HepG2 (cell line): ENCODE measurements around the gene NUSAP1. TPM values are rescaled to one million over a fixed set of nuclear protein-coding genes. Genes with fewer than 3 reads are reported as not detected.

Source experiments
- ATAC-seq: fragments of 200-7000 bp; cut with Tn5 transposase; 3 replicates; pipeline ENCODE4 v1.9.1; 2020; ENCODE audit warnings: mild to moderate bottlenecking, moderate library complexity
- BruUV-seq: library from RNA; stranded (reverse); fragments of 400-500 nt; replicated peaks from 2 replicates; lab custom pipeline; 2021; lab: Mats Ljungman, UMichigan
- CTCF ChIA-PET: fragments of 300-600 bp; formaldehyde crosslinking; extraction: SDS; loops from one replicate; lab custom pipeline; 2021; ENCODE audit warnings: low total read pairs, inconsistent platforms, low intra/inter-chr PET ratio; lab: Yijun Ruan, JAX
- POLR2A ChIA-PET: fragments of 350-600 bp; sonication (Branson Sonifier 250); formaldehyde crosslinking; loops from one replicate; lab custom pipeline; 2020; ENCODE audit warnings: antibody characterized with exemption, inconsistent platforms; lab: Yijun Ruan, JAX
- DNase-seq: peaks from one replicate; pipeline ENCODE4 v3.0.0-alpha.2; 2015; ENCODE audit warnings: low spot score
- FAIRE-seq: peaks from 3 replicates; lab custom pipeline; 2011; peaks lifted over from hg19 to GRCh38; lab: Jason Lieb, UNC
- H2AFZ ChIP-seq: one replicate; pipeline ENCODE4 v1.6.1; 2011; ENCODE audit warnings: low read length, inconsistent platforms
- H3K27ac ChIP-seq: fragments of 300-600 bp; 3 replicates; pipeline ENCODE4 v1.8.0; 2011; ENCODE audit warnings: mixed run types, mild to moderate bottlenecking, mixed read lengths, low read length, inconsistent platforms; ENCODE audit not compliant: insufficient read depth; ENCODE audit errors: extremely low read length
- H3K27me3 ChIP-seq, 2 experiments: fragments of 200-600 bp in 1 of 2; 2 replicates in 1 of 2; 3 replicates in 1 of 2; pipeline versions ENCODE4 v1.6.0 to v1.8.0; 2011; ENCODE audit warnings: low read length in 2 of 2, mild to moderate bottlenecking in 2 of 2, moderate library complexity in 2 of 2, inconsistent platforms in 1 of 2; ENCODE audit not compliant: insufficient read depth in 2 of 2, control insufficient read depth in 1 of 2
- H3K36me3 ChIP-seq, 2 experiments: fragments of 200-600 bp in 1 of 2; replicated peaks in 1 of 2; 2 replicates in 1 of 2; 3 replicates in 1 of 2; pipeline versions ENCODE4 v1.5.1 to v1.8.0; 2011; ENCODE audit warnings: low read length in 2 of 2, inconsistent platforms in 1 of 2; ENCODE audit not compliant: insufficient read depth in 2 of 2, control insufficient read depth in 1 of 2
- H3K4me1 ChIP-seq: 2 replicates; pipeline ENCODE4 v1.5.1; 2012; ENCODE audit warnings: low read length, inconsistent platforms; ENCODE audit not compliant: insufficient read depth
- H3K4me2 ChIP-seq: 2 replicates; pipeline ENCODE4 v1.6.0; 2011; ENCODE audit warnings: low read depth, low read length, inconsistent platforms
- H3K4me3 ChIP-seq, 3 experiments: fragments of 200-600 bp in 1 of 3; sonication (generic), shearing (Covaris generic) in 1 of 3; replicated peaks in 1 of 3; 2 replicates each; pipeline ENCODE4 v1.5.1; 2011 to 2016; ENCODE audit warnings: low read length in 3 of 3, inconsistent platforms in 2 of 3, low read depth in 2 of 3, mild to moderate bottlenecking in 2 of 3, control low read depth in 1 of 3, mixed read lengths in 1 of 3; ENCODE audit not compliant: insufficient read depth in 1 of 3
- H3K79me2 ChIP-seq: one replicate; pipeline ENCODE4 v1.6.1; 2011; ENCODE audit warnings: low read length, inconsistent platforms; ENCODE audit not compliant: insufficient read depth
- H3K9ac ChIP-seq: 2 replicates; pipeline ENCODE4 v1.6.0; 2011; ENCODE audit warnings: mild to moderate bottlenecking, low read depth, low read length, inconsistent platforms; ENCODE audit not compliant: insufficient read depth
- H3K9me3 ChIP-seq: 2 replicates; pipeline ENCODE4 v1.5.1; 2012; ENCODE audit warnings: mild to moderate bottlenecking, low read length
- H4K20me1 ChIP-seq: 2 replicates; pipeline ENCODE4 v1.6.0; 2011; ENCODE audit warnings: inconsistent platforms, mild to moderate bottlenecking, low read length, moderate library complexity; ENCODE audit not compliant: insufficient read depth
- ARHGAP35 ChIP-seq: sonication (generic); formaldehyde crosslinking; IDR thresholded peaks from 2 replicates; pipeline ENCODE4 v1.9.0; 2022; ENCODE audit warnings: mild to moderate bottlenecking, inconsistent platforms, moderate library complexity, missing genetic modification reagents, borderline replicate concordance
- CC2D1A ChIP-seq: sonication (generic); formaldehyde crosslinking; IDR thresholded peaks from 2 replicates; pipeline ENCODE4 v1.8.1; 2023; ENCODE audit warnings: mild to moderate bottlenecking, missing genetic modification reagents
- DNMT3B ChIP-seq: conservative IDR thresholded peaks from 2 replicates; pipeline ENCODE4 v1.6.1; 2016; ENCODE audit warnings: missing biosample characterization, control low read depth
- EZH2 ChIP-seq: conservative IDR thresholded peaks from 2 replicates; pipeline ENCODE4 v1.6.1; 2012; ENCODE audit warnings: mild to moderate bottlenecking, low read depth, low read length, moderate library complexity
- KDM6A ChIP-seq: IDR thresholded peaks from 2 replicates; pipeline ENCODE4 v1.6.1; 2016; ENCODE audit warnings: low read depth
- KLF6 ChIP-seq: IDR thresholded peaks from 2 replicates; pipeline ENCODE4 v1.8.0; 2016; ENCODE audit warnings: missing biosample characterization, missing genetic modification reagents
- KLF9 ChIP-seq: IDR thresholded peaks from 2 replicates; pipeline ENCODE4 v1.6.1; 2016; ENCODE audit warnings: low read depth
- MAF1 ChIP-seq: sonication (generic); formaldehyde crosslinking; IDR thresholded peaks from 2 replicates; pipeline ENCODE4 v1.5.0; 2020; ENCODE audit warnings: missing genetic modification reagents, borderline replicate concordance
- MED1 ChIP-seq: sonication (generic); formaldehyde crosslinking; IDR thresholded peaks from 2 replicates; pipeline ENCODE4 v1.4.0; 2020; ENCODE audit warnings: missing genetic modification reagents
- NFKBIZ ChIP-seq: IDR thresholded peaks from 2 replicates; pipeline ENCODE4 v1.6.1; 2018; ENCODE audit warnings: missing genetic modification reagents, missing compliant biosample characterization
- SALL1 ChIP-seq: sonication (generic); formaldehyde crosslinking; IDR thresholded peaks from 2 replicates; pipeline ENCODE4 v1.8.0; 2022; ENCODE audit warnings: mild to moderate bottlenecking, missing genetic modification reagents
- ZNF44 ChIP-seq: sonication (generic); formaldehyde crosslinking; IDR thresholded peaks from 2 replicates; pipeline ENCODE4 v1.5.1; 2020; ENCODE audit warnings: mild to moderate bottlenecking, missing genetic modification reagents
- ZNF703 ChIP-seq: sonication (generic); formaldehyde crosslinking; IDR thresholded peaks from 2 replicates; pipeline ENCODE4 v1.5.1; 2020; ENCODE audit warnings: missing genetic modification reagents, mild to moderate bottlenecking, moderate library complexity, borderline replicate concordance
- ZNF709 ChIP-seq: sonication (generic); formaldehyde crosslinking; IDR thresholded peaks from 2 replicates; pipeline ENCODE4 v1.5.0; 2020; ENCODE audit warnings: mild to moderate bottlenecking, missing genetic modification reagents
- ZNF782 ChIP-seq: sonication (generic); formaldehyde crosslinking; IDR thresholded peaks from 2 replicates; pipeline ENCODE4 v1.4.0; 2020; ENCODE audit warnings: missing genetic modification reagents, mild to moderate bottlenecking, borderline replicate concordance
- ZNF878 ChIP-seq: sonication (generic); formaldehyde crosslinking; IDR thresholded peaks from 2 replicates; pipeline ENCODE4 v1.8.1; 2023; ENCODE audit warnings: mild to moderate bottlenecking, missing genetic modification reagents, moderate library complexity
- ZSCAN29 ChIP-seq: sonication (generic); formaldehyde crosslinking; conservative IDR thresholded peaks from 2 replicates; pipeline ENCODE4 v1.4.0; 2020; ENCODE audit warnings: mild to moderate bottlenecking, missing genetic modification reagents
- WGBS: methylation state at CpG from one replicate; pipeline ENCODE4 v1.1.6; 2017; ENCODE audit warnings: low lambda C conversion rate; 5-methylcytosine and 5-hydroxymethylcytosine counted together
- in situ Hi-C: cut with HindIII; loops from 2 replicates; pipeline ENCODE4 v1.10.0; 2017; ENCODE audit warnings: low pct_unique_long_range_greater_than_20kb; ENCODE audit not compliant: extremely low pct_ligation_motif_present
- intact Hi-C: fragments of 100-400 bp; cut with micrococcal nuclease; formaldehyde crosslinking; loops from one replicate; pipeline ENCODE4 v1.10.0; 2022; ENCODE audit not compliant: unreplicated experiment
- polyA plus RNA-seq, 8 experiments: library from polyadenylated mRNA; depleted of rRNA in 3 of 8; stranded (reverse) in 7 of 8; unstranded in 1 of 8; fragments of >200 nt; fragmentation: Illumina TruSeq in 4 of 8; extraction: Trizol in 4 of 8; gene quantifications; 2 replicates each; pipeline versions ENCODE4 v1.2.1 to v1.2.3, GENCODE V29; 2011 to 2016; ENCODE audit warnings: low read depth in 4 of 8, missing spikeins in 1 of 8, mixed read lengths in 1 of 8; ENCODE audit not compliant: insufficient read depth in 1 of 8
- total RNA-seq, 5 experiments: library from RNA; depleted of rRNA; stranded (reverse); fragments of >200 nt; fragmentation: Illumina TruSeq; extraction: Trizol; gene quantifications; 2 replicates each; pipeline ENCODE4 v1.2.3, GENCODE V29; 2016; ENCODE audit warnings: low read depth in 1 of 5
- TF ChIP-seq, protein P1 (sequence below): sonication (generic); formaldehyde crosslinking; IDR thresholded peaks from 2 replicates; pipeline ENCODE4 v1.8.0; 2022; ENCODE audit warnings: missing genetic modification reagents, mild to moderate bottlenecking, moderate library complexity, borderline replicate concordance

Gene NUSAP1
- total and polyA plus RNA-seq, 2 of the 13 experiments (the other 11 are each of a cell fraction or from before 2014, with no cell fraction given): 59.5 to 106 TPM

DNA sequence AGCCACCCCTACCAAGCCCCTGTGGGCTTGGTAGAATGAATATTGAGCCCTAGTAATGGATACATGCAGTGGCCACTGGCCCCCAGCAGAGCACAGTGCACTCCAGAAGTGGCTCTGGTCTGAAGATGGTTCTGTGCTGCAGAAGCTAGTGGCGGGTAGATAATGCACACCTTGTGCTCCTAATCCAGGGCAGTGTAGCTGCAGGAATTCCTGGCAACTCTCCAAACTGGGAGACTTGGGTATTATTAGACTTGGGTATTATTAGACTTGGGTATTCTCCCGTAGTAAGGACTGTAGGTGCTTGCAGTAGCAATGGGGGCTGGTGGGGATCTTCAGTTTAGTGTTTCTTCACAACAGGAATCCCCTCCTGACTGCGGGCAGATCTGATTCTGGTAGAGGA lies 34.7 kb downstream of the NUSAP1 start:
- ATAC-seq: peak; percentile 41; the same call in 1 of the 3 replicates
- Histone ChIP-seq H3K9me3 (no peaks in the 10 kb centered on the region), H3K27me3 (no peaks in the 10 kb centered on the region), H4K20me1 (no peaks in the 10 kb centered on the region), H3K9ac (no peak overlapping the region), H3K4me2 (no peak overlapping the region), H3K4me1 (no peaks in the 10 kb centered on the region), H3K27ac (no peak overlapping the region), H2AFZ (no peak overlapping the region), H3K4me3 (no peak overlapping the region), H3K79me2 (no peaks in the 10 kb centered on the region), H3K36me3 (peaks cover 25 to 72% of the 10 kb centered on the region in 2 experiments)
- ChIA-PET POLR2A (no interaction called here), CTCF (no interaction called here)
- intact Hi-C loops (no loop called here), in situ Hi-C loops (no loop called here)
- TF ChIP-seq ZNF703 (CRISPR knock-in tag) (no peak), EZH2 (no peak)
- 95% methylated on average over 3 of the region's 3 CpGs for WGBS
- no peak for DNase-seq
- no TSS peak for BruUV-seq
- FAIRE-seq: no peak

DNA sequence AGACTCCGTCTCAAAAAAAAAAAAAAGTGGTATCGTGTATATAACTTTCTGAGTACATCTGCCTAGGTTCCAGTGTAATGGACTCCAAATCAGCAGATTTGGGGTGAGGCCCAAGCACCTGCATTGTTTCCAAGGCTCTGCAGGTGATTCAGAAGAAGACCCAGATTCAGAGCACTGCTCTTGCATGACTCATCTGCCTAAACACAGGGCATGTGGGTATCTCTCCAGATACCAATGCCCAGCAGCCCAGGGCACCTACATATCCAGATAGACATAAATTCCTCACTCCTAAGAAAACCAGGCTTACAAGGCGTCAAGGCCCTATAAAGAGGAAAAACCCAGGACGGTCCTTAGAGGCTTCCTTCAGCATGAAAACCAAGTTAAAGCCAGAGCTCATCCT lies 45.3 kb downstream of the NUSAP1 start:
- Histone ChIP-seq H3K79me2 (no peaks in the 10 kb centered on the region), H3K27me3 (no peaks in the 10 kb centered on the region), H3K4me2 (no peak overlapping the region), H4K20me1 (no peaks in the 10 kb centered on the region), H3K4me1 (no peaks in the 10 kb centered on the region), H3K27ac (no peak overlapping the region), H3K36me3 (peaks cover 9 to 41% of the 10 kb centered on the region in 2 experiments; a peak in 4 of 5 replicates), H3K9ac (no peak overlapping the region), H3K9me3 (no peaks in the 10 kb centered on the region), H2AFZ (no peak overlapping the region), H3K4me3 (no peak overlapping the region)
- ATAC-seq (no peak), FAIRE-seq (no peak), DNase-seq (no peak)
- BruUV-seq: no TSS peak
- POLR2A ChIA-PET: no interaction called here
- in situ Hi-C loops (no loop called here), intact Hi-C loops (no loop called here)
- TF ChIP-seq ZNF878 (CRISPR knock-in tag) (no peak), SALL1 (no peak), NFKBIZ (CRISPR knock-in tag) (no peak), MAF1 (CRISPR knock-in tag) (no peak), DNMT3B (CRISPR knock-in tag) (no peak), ZNF709 (CRISPR knock-in tag) (no peak), ZSCAN29 (CRISPR knock-in tag) (no peak), CC2D1A (CRISPR knock-in tag) (no peak), ZNF782 (no peak), KLF9 (no peak), KLF6 (CRISPR knock-in tag) (no peak), KDM6A (CRISPR knock-in tag) (no peak), ZNF44 (CRISPR knock-in tag) (no peak), MED1 (CRISPR knock-in tag) (no peak), ARHGAP35 (CRISPR knock-in tag) (no peak)
- TF ChIP-seq, protein P1, sequence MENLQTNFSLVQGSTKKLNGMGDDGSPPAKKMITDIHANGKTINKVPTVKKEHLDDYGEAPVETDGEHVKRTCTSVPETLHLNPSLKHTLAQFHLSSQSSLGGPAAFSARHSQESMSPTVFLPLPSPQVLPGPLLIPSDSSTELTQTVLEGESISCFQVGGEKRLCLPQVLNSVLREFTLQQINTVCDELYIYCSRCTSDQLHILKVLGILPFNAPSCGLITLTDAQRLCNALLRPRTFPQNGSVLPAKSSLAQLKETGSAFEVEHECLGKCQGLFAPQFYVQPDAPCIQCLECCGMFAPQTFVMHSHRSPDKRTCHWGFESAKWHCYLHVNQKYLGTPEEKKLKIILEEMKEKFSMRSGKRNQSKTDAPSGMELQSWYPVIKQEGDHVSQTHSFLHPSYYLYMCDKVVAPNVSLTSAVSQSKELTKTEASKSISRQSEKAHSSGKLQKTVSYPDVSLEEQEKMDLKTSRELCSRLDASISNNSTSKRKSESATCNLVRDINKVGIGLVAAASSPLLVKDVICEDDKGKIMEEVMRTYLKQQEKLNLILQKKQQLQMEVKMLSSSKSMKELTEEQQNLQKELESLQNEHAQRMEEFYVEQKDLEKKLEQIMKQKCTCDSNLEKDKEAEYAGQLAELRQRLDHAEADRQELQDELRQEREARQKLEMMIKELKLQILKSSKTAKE: no peak
- 100% methylated on average over 2 of the region's 4 CpGs for WGBS
- CTCF ChIA-PET: no interaction called here
